B cell (primary cell): ENCODE data around the gene SGF29. TPM values are rescaled to one million over a fixed set of nuclear protein-coding genes. Genes with fewer than 3 reads are reported as not detected.
"Not testable (repeated sequence)": the region's sequence is repeated elsewhere in the genome, so short reads cannot be mapped to it uniquely, and the experiment has no call there.

Experiments used
- ATAC-seq: fragments of 200-7000 bp; cut with Tn5 transposase; one replicate; pipeline ENCODE4 v1.10.0; 2021; ENCODE audit warnings: low read depth, mild to moderate bottlenecking, moderate number of reproducible peaks, moderate library complexity
- CTCF ChIA-PET: fragments of 350-600 bp; sonication (Branson Sonifier 250); formaldehyde crosslinking; loops from one replicate; lab custom pipeline; 2021; ENCODE audit warnings: antibody characterized with exemption, inconsistent platforms; lab: Charles Lee
- POLR2A ChIA-PET: fragments of 350-600 bp; sonication (Branson Sonifier 250); formaldehyde crosslinking; loops from one replicate; lab custom pipeline; 2021; ENCODE audit warnings: antibody characterized with exemption; lab: Charles Lee
- DNase-seq: peaks from one replicate; pipeline ENCODE4 v3.0.0; 2013
- H2AFZ ChIP-seq: 2 replicates; pipeline ENCODE4 v1.6.1; 2012; ENCODE audit warnings: mild to moderate bottlenecking, low read depth, low read length; ENCODE audit not compliant: insufficient read depth, poor library complexity, severe bottlenecking
- H3K27ac ChIP-seq, 2 donors: 1 replicate in 1 of 2; 2 replicates in 1 of 2; pipeline ENCODE4 v1.5.1; 2012 to 2013; ENCODE audit warnings: low read length in 2 of 2, mild to moderate bottlenecking in 2 of 2, moderate library complexity in 1 of 2
- H3K27me3 ChIP-seq, 4 experiments: fragments of 200-600 bp in 1 of 4; sonication (generic) in 1 of 4; replicated peaks in 1 of 4; 1 replicate in 2 of 4; 2 replicates in 2 of 4; pipeline versions ENCODE4 v1.6.1 to v1.7.0; 2013 to 2016; ENCODE audit warnings: low read length in 3 of 4, mild to moderate bottlenecking in 2 of 4, mixed read lengths in 1 of 4, moderate library complexity in 1 of 4; ENCODE audit not compliant: insufficient read depth in 4 of 4, control insufficient read depth in 3 of 4; ENCODE audit errors: control extremely low read depth in 1 of 4
- H3K36me3 ChIP-seq, 2 experiments: replicated peaks in 1 of 2; 1 replicate in 1 of 2; 2 replicates in 1 of 2; pipeline versions ENCODE4 v1.6.1 to v1.7.1; 2013; ENCODE audit warnings: low read length in 1 of 2; ENCODE audit not compliant: insufficient read depth in 2 of 2, control insufficient read depth in 1 of 2; ENCODE audit errors: control extremely low read depth in 1 of 2, extremely low read depth in 1 of 2
- H3K4me1 ChIP-seq, 2 donors: fragments of 200-600 bp in 1 of 2; sonication (generic) in 1 of 2; 1 replicate in 1 of 2; 2 replicates in 1 of 2; pipeline versions ENCODE4 v1.5.1 to v1.6.1; 2013 to 2017; ENCODE audit warnings: low read length in 2 of 2; ENCODE audit not compliant: control insufficient read depth in 2 of 2, insufficient read depth in 2 of 2
- H3K4me2 ChIP-seq: replicated peaks from 2 replicates; pipeline ENCODE3; 2012; ENCODE audit warnings: mild to moderate bottlenecking, low read depth, low read length; ENCODE audit not compliant: poor library complexity, severe bottlenecking
- H3K4me3 ChIP-seq, 5 experiments: fragments of 200-600 bp in 1 of 5; sonication (generic) in 1 of 5; 1 replicate in 3 of 5; 2 replicates in 2 of 5; pipeline versions ENCODE4 v1.5.1 to v1.7.0; 2011 to 2016; ENCODE audit warnings: low read length in 4 of 5, mild to moderate bottlenecking in 4 of 5, low read depth in 2 of 5, control low read depth in 1 of 5, moderate library complexity in 1 of 5; ENCODE audit not compliant: insufficient read depth in 1 of 5; ENCODE audit errors: control extremely low read depth in 1 of 5, extremely low read depth in 1 of 5
- H3K79me2 ChIP-seq: fragments of 200-600 bp; sonication (generic); one replicate; pipeline ENCODE4 v1.6.0; 2016; ENCODE audit warnings: low read length; ENCODE audit not compliant: control insufficient read depth, insufficient read depth
- H3K9ac ChIP-seq: fragments of 200-600 bp; sonication (generic); 2 replicates; pipeline ENCODE4 v1.6.1; 2017; ENCODE audit warnings: mild to moderate bottlenecking, low read length, moderate library complexity
- H3K9me3 ChIP-seq, 3 donors: one replicate each; pipeline versions ENCODE4 v1.6.1 to v1.7.1; 2013; ENCODE audit warnings: low read length in 2 of 3; ENCODE audit not compliant: control insufficient read depth in 2 of 3, insufficient read depth in 1 of 3; ENCODE audit errors: control extremely low read depth in 1 of 3
- H4K20me1 ChIP-seq: 2 replicates; pipeline ENCODE4 v1.6.0; 2012; ENCODE audit warnings: mild to moderate bottlenecking, low read length; ENCODE audit not compliant: insufficient read depth, control insufficient read depth, poor library complexity, severe bottlenecking
- H3K27ac Mint-ChIP-seq: one replicate; pipeline ENCODE4 v1.8.0; 2021; ENCODE audit warnings: mixed read lengths
- H3K27me3 Mint-ChIP-seq: one replicate; pipeline ENCODE4 v1.8.0; 2021; ENCODE audit warnings: mixed read lengths
- H3K4me1 Mint-ChIP-seq: one replicate; pipeline ENCODE4 v1.8.0; 2021; ENCODE audit warnings: mixed read lengths
- H3K4me3 Mint-ChIP-seq: one replicate; pipeline ENCODE4 v1.8.0; 2021; ENCODE audit warnings: mixed read lengths
- H3K9me3 Mint-ChIP-seq: one replicate; pipeline ENCODE4 v1.8.0; 2022; ENCODE audit warnings: mixed read lengths; ENCODE audit not compliant: insufficient read depth
- WGBS: methylation state at CpG from one replicate; pipeline ENCODE4 v1.1.5; 2013; ENCODE audit warnings: missing lambda C conversion rate; ENCODE audit not compliant: insufficient coverage; 5-methylcytosine and 5-hydroxymethylcytosine counted together
- intact Hi-C: fragments of 100-400 bp; cut with micrococcal nuclease; formaldehyde crosslinking; loops from one replicate; pipeline ENCODE4 v1.10.0; 2022
- polyA plus RNA-seq: library from polyadenylated mRNA; depleted of rRNA; stranded (reverse); fragments of >200 nt; gene quantifications from 2 replicates; pipeline ENCODE4 v1.2.3, GENCODE V29; 2012
- total RNA-seq, 2 donors: library from RNA; stranded (reverse); fragments of 120-200 nt in 1 of 2; gene quantifications; 1 replicate in 1 of 2; 2 replicates in 1 of 2; pipeline versions ENCODE4 v1.2.3 to v1.2.4, GENCODE V29; 2013 to 2022

Gene SGF29
- total and polyA plus RNA-seq, 2 donors (not counting 1 experiment from before 2014, with no cell fraction given), result 24.0 to 52.9 TPM

GRCh38 chr16:28637765-28638164 lies 84.0 kb downstream of the SGF29 start, which contains the start of gene NPIPB8:
NPIPB8 (plus strand) TSS chr16:28638065; CDS start chr16:28638361, 296 bp downstream.
- H3K9ac ChIP-seq, H3K27me3 Mint-ChIP-seq, CTCF ChIA-PET, intact Hi-C loops, H3K79me2 ChIP-seq, H3K4me3 ChIP-seq, H2AFZ ChIP-seq, H3K27ac ChIP-seq, H3K4me1 Mint-ChIP-seq, H3K9me3 ChIP-seq, H3K27me3 ChIP-seq, DNase-seq, H3K36me3 ChIP-seq, POLR2A ChIA-PET, ATAC-seq, H4K20me1 ChIP-seq, H3K27ac Mint-ChIP-seq, H3K4me2 ChIP-seq, H3K9me3 Mint-ChIP-seq, H3K4me3 Mint-ChIP-seq, H3K4me1 ChIP-seq: not testable (repeated sequence)
- no CpG with 5 or more reads among the region's 1 CpG for WGBS

GRCh38 chr16:28638359-28638758 lies 84.6 kb downstream of the SGF29 start:
- H3K36me3 ChIP-seq, H3K9me3 Mint-ChIP-seq, H4K20me1 ChIP-seq, intact Hi-C loops, H3K9me3 ChIP-seq, H3K4me1 ChIP-seq, POLR2A ChIA-PET, H3K4me2 ChIP-seq, H3K79me2 ChIP-seq, H3K4me3 ChIP-seq, H3K27ac ChIP-seq, H3K27me3 Mint-ChIP-seq, H3K4me3 Mint-ChIP-seq, H2AFZ ChIP-seq, H3K27ac Mint-ChIP-seq, CTCF ChIA-PET, H3K27me3 ChIP-seq, ATAC-seq, DNase-seq, H3K9ac ChIP-seq, H3K4me1 Mint-ChIP-seq: not testable (repeated sequence)
- no CpG with 5 or more reads among the region's 5 CpGs for WGBS

- H3K4me2 ChIP-seq, POLR2A ChIA-PET, H4K20me1 ChIP-seq, H3K4me3 ChIP-seq, ATAC-seq, H3K27ac ChIP-seq, H3K27me3 Mint-ChIP-seq, intact Hi-C loops, DNase-seq, H3K9me3 ChIP-seq, H3K27ac Mint-ChIP-seq, H3K27me3 ChIP-seq, H3K9ac ChIP-seq, H2AFZ ChIP-seq, H3K4me3 Mint-ChIP-seq, CTCF ChIA-PET, H3K4me1 Mint-ChIP-seq, H3K4me1 ChIP-seq, H3K79me2 ChIP-seq, H3K36me3 ChIP-seq, H3K9me3 Mint-ChIP-seq: not testable (repeated sequence)
- no CpG with 5 or more reads among the region's 2 CpGs for WGBS
These were observed 86.2 kb downstream of the SGF29 start for GRCh38 chr16:28639959-28640358.

Other genes starting within 250 kb of the SGF29 start
- gene NPIPB6, start 190.4 kb upstream of the SGF29 start, total RNA-seq, result 5.8 and 6.2 TPM in 2 replicates
- 2.1 and 2.3 TPM in 2 replicates for gene NPIPB6, start 190.4 kb upstream of the SGF29 start, polyA plus RNA-seq
- gene EIF3CL, start 150.1 kb upstream of the SGF29 start, total RNA-seq, result 73.8 and 77.9 TPM in 2 replicates
- 37.9 and 90.2 TPM in 2 replicates for gene EIF3CL, start 150.1 kb upstream of the SGF29 start, polyA plus RNA-seq
- 0.30 and 0.58 TPM in 2 replicates for gene NPIPB7, start 81.6 kb upstream of the SGF29 start, total RNA-seq
- 0.52 and 0.92 TPM in 2 replicates for gene NPIPB7, start 81.6 kb upstream of the SGF29 start, polyA plus RNA-seq
- 37.7 and 40.2 TPM in 2 replicates for gene CLN3, start 61.8 kb upstream of the SGF29 start, total RNA-seq
- gene CLN3, start 61.8 kb upstream of the SGF29 start, polyA plus RNA-seq, result 34.3 and 44.1 TPM in 2 replicates
- gene APOBR, start 59.3 kb upstream of the SGF29 start, total RNA-seq, result 2.6 and 2.9 TPM in 2 replicates
- gene APOBR, start 59.3 kb upstream of the SGF29 start, polyA plus RNA-seq, result 0.81 and 1.3 TPM in 2 replicates
- not detected in 2 replicates for gene IL27, start 47.1 kb upstream of the SGF29 start, total RNA-seq
- gene IL27, start 47.1 kb upstream of the SGF29 start, polyA plus RNA-seq, result 0.09 TPM in 1 of 2 replicates, not detected in the other
- gene NUPR1, start 14.9 kb upstream of the SGF29 start, total RNA-seq, result not detected in 2 replicates
- not detected in 2 replicates for gene NUPR1, start 14.9 kb upstream of the SGF29 start, polyA plus RNA-seq
- 0.32 and 0.36 TPM in 2 replicates for gene SULT1A2, start 43.1 kb downstream of the SGF29 start, total RNA-seq
- gene SULT1A2, start 43.1 kb downstream of the SGF29 start, polyA plus RNA-seq, result 0.29 TPM in 1 of 2 replicates, not detected in the other
- gene SULT1A1, start 56.1 kb downstream of the SGF29 start, total RNA-seq, result 4.2 and 5.0 TPM in 2 replicates
- 5.0 and 7.1 TPM in 2 replicates for gene SULT1A1, start 56.1 kb downstream of the SGF29 start, polyA plus RNA-seq
- gene NPIPB8, start 84.1 kb downstream of the SGF29 start, total RNA-seq, result 0.44 and 1.1 TPM in 2 replicates
- gene NPIPB8, start 84.1 kb downstream of the SGF29 start, polyA plus RNA-seq, result 0.04 and 0.22 TPM in 2 replicates
- gene EIF3C, start 157.5 kb downstream of the SGF29 start, total RNA-seq, result 353 and 372 TPM in 2 replicates
- gene EIF3C, start 157.5 kb downstream of the SGF29 start, polyA plus RNA-seq, result 97.8 and 126 TPM in 2 replicates
- 12.6 and 13.4 TPM in 2 replicates for gene NPIPB9, start 197.9 kb downstream of the SGF29 start, total RNA-seq
- 1.3 and 3.4 TPM in 2 replicates for gene NPIPB9, start 197.9 kb downstream of the SGF29 start, polyA plus RNA-seq